RPMI8226 (cell line): ENCODE measurements around the gene LCE7A.

ENCODE experiments used
- DNase-seq: peaks from one replicate; pipeline ENCODE4 v3.0.0-alpha.2; 2015

LCE7A gene

DNA sequence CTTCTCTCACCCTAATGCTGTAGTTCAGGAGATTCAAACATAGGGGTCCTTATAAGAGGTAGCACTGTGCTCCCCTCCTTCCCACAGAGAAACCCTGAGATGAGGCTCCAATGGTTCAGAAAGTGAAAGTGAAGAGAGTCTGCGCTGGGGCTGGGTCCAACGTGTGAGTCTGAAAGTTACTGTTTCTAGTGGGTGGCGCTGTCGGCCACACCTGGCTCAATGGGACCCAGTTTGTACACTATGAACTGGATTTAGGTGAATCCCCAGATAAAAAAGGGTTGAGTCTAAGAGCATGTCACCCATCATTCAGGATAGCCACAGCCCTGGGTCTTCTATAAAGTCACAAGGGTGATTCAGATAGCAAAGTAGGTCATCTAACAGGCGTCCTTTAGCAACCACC, 21.1 kb downstream of the LCE7A start:
- peak; percentile 11 for DNase-seq

DNA sequence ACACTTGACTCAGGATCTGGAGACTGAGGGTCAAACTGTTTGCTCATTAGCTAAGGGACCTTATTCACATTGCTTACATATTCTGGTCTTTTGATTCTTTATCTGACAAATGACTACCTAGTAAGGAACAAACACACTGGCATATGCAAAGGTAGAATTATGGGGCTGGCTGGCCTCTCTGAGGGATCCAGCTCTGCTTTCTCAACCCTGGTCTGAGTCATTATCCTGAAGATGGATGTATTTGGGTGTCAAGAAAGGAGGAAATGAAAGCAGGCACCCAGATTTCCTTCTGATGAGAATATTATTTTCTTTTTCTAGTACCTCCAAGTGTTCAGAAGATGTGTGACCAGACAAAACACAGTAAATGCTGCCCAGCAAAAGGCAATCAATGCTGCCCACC, 24.3 kb downstream of the LCE7A start:
- DNase-seq = no peak

DNA sequence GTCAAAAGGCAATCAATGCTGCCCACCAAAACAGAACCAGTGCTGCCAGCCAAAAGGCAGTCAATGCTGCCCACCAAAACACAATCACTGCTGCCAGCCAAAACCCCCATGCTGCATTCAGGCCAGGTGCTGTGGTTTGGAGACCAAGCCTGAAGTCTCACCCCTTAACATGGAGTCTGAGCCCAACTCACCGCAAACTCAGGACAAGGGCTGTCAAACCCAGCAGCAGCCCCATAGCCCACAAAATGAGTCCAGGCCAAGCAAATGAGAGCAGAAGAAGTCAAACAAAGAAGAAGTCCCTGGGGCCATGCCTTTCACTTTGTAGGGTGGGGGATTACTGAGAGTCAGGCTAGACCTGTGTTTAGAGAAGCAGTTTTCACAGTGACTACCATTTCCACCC, 24.7 kb downstream of the LCE7A start:
- no peak for DNase-seq

DNA sequence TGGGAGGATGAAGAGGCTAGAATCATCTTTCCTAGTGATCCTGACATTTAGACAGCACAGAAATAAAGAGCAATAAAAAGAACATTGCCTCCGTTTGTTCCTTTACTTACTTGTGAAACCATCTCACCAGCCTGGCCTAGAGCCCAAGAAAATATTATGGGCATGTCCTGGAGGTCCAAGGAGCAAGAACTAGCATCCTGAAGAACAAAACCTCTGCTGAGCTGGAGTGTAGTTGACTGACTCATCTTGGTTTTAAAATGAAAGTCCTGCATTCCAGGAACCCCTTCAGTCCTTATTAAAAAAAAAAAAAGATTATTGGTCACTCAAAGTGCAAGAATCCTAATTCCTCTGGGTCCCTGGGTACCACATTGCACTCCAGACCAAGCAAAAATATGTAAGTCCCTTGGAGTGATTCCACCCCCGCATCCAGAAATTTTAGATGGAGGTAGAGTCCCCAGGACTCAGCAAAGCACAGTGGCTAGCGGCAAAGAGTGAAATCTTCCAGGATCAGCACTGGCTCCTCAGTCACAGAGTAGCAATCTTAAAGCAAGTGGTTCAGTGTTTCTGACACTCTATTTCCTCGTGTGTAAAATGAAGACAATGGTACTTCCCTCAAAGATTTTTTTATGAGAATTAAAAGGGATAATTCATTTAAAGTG, 25.3 kb downstream of the LCE7A start:
- DNase-seq = no peak

DNA sequence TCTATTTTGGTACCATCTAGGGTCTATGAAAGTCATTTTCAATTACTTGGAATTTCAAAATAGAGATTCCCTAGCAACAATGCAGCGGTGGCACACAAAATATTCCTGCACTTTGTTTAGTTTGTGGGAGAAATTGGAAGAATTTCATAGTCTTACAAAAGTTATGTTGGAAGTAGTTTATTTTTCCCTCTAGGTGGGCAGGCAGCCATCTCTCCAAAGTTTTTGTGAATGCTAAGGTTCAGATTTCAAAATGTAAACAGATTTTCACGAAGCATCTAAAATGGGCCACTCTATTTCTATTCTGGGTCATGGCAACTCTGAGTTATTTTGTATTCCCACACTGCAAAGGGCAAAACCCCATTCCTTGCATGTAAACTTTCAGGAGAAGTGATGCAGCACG, 26.3 kb downstream of the LCE7A start:
- DNase-seq = no peak

DNA sequence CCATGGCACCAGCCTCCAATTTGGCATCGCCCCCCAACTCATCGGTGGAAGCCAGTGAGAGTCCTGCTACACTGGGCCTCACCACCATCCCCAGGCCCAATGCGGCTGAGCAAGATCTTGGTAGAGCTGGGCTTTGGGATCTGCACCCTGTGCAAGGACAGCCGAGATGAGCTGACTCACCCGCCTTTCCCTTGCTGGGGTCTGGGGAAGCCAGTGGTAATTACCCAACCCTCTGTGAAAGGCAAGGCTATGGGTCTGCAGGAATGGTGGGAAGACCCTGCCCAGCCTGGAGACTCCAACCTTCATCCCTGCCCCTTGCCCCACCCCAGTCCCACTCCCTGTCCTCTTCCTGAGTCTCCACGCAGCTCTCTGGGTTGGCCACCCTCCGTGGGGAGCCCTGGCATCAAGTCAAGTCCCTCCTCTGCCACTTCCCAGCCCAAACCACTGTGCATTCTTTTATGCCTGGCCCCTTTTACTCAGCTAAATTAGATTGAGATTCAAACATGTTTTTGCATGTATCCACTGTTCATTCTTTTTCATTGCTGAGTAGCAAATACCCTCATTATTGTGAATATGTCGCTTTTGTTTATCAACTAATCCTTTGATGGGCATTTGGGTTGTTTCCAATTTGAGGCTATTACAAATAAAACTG, 27.1 kb downstream of the LCE7A start:
- no peak for DNase-seq

DNA sequence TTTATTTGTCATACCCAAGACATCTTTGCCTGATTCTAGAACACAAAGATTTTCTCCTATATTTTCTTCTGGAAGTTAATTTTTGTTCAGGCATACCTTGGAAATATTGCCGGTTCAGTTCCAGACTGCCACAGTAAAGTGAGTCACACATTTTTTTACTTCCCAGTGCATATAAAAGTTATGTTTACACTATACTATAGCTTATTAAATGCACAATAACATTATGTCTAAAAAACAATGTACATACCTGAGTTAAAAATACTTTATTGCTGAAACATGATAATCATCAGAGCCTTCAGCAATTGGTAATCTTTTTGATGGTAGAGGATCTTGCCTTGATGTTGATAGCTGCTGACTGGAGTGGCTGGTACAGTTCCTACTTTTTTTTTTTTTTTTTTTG, 28.3 kb downstream of the LCE7A start:
- DNase-seq = no peak

DNA sequence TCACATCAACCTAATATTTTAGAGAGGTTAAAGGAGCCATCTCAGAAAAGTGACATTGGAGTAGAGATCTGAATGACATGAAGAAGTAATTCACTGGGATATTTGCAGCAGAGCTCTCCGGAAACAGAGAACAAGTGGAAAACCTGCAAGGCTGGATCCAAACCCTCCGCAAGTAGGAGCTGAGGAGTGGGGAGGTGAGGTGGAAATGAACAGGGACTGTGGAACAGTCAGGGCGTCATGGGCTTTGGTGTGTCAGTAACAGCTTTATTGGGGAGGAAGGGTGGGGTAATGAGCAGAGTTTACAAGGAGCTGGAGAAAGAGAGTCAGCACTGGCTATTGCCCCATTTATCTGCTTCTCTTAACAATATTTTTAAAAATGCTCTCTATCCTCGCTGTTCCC, 39.2 kb downstream of the LCE7A start:
- no peak for DNase-seq

DNA sequence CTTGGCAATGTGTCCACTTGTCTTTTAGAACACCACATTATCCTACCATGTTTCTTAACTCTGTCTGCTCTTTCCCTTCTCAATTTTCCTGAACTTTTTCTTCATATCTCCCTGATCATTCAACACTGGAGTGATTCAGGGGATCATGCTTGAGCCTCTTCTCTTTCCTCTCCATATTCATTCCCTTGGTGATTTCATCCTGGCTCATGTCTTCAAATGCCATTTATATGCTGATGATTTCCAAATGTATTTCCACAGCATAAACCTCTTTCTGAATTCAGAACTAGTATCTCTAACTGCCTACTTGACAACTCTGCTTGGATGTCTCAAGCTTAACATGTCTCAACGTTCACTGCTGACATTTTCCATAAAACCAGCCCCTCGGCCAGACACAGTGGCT, 40.1 kb downstream of the LCE7A start:
- no peak for DNase-seq

DNA sequence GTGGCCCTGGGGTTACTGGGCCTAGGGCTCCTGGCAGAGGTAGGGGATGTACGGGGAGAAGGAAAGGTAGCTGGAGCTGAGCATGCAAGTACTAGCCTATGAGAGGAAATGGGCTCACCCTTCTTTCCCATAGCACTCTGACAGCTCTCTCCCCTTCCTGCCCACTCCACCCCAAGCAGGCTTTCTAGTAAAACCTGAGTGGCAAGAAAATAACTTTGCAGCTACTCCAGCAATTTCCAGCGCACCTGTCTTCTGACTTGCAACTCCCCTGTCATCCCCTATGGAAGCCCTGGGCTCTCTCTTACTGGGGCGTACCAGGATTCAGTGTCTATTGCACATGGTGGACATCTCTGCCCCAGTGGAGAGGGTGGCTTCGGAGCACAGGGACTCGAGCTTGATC, 41.8 kb downstream of the LCE7A start:
- DNase-seq = no peak

DNA sequence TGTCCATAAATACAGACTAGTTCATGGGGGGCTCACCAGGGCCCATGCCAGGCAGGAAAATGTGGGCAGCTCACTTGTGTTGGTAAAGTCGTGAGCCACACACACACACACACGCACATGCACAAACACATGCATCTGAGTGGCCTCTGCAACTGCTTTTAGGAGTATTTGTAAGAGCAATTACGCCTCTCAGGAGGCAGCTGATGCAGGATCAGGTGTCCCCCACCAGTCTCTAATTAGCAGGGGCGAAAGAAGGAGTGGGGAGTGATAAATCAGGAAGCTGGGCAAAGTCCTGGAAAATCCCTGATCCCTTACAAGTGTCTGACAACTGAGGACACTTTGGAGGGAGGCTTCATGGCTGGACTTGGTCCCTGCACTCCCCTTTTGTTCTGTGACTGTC, 42.8 kb downstream of the LCE7A start:
- DNase-seq = no peak

DNA sequence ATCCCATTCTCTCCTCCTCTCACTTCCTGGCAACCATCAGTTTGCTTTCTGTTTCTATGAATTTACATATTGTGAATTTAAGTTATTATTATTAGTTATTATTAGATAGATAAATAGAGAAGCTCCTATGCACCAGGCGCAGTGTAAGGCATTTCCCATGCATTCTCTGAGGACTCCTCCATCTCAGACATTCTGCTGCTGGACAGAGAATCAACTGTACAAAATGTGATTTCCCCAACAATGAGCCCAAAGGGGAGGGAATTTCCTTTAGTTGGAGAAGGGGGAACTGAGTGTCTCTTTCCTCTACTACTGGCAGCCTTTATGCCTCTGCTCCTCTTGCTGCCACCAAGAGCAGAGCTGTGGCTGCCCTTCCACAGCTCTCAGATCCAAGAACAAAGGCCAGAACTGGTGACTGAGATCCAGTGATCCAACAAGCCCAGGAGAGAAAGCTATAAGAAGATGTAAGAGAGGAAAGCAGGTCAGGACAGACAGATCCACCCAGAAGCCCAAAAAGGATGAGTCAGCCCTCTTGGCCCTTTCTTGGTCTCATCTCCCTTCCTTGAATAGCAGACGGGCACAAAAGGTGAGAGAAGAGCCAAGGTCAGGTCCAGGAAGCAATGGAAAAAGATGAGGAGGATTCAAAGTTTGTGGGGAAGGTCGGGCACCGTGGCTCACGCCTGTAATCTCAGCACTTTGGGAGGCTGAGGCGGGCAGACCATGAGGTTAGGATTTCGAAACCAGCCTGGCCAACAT, 45.1 kb downstream of the LCE7A start:
- DNase-seq = no peak

DNA sequence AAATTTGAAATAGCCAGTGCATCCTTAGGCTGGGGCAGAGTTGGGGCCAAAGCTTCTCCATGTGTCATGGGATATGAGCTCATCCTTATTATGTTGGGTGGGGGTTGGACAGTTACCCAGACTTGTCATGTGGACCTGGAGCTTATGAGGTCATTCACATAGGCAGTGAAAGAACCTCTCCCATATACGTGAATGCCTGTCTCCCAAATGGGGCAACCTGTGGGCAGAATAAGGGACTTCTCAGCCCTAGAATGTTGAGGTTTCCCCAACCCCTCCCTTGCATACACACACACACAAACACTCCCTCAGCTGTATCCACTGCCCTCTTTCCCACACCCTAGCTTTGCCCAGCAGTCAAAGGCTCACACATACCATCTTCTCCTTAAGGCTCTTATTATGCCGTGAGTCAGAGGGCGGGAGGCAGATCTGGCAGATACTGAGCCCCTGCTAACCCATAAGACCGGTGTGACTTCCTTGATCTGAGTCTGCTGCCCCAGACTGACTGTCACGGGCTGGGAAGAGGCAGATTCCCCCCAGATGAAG, 46.3 kb downstream of the LCE7A start:
- no peak for DNase-seq

DNA sequence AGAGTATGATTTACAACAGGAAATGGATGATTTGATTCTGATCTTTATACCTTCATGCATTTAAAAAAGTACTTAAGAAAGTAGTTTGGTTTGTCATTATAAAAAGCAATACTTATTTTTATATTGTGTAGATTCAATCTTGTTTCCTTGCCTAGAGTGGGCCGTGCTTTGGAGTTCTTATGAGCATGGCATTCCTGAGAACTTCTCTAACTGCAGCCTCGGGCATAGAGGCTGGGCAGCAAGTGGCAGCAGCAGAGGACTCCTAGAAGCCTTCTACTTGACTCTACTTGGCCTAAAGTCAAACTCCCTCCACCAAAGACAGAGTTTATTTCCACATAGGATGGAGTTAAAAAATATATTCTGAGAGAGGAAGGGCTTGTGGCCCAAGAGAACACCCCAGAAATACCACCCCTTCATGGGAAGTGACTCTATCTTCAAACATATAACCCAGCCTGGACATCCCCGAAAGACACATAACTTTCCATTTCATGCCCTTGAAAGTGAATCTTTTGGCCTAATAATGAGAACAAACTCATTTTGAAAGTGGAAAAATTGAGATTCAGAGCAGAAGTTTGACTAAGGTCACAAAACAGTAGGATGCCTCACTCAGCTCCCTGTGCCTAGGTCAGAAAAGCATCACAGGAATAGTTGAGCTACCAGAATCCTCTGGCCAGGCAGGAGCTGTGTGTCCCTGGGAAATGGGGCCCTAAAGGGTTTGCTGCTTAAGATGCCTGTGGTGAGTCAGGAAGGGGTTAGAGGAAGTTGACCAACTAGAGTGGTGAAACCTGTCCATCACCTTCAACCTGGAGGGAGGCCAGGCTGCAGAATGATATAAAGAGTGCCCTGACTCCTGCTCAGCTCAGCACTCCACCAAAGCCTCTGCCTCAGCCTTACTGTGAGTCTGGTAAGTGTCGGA, 48.1 kb downstream of the LCE7A start, which contains the start of gene IVL:
Gene IVL (plus strand): TSS at position 861 of the 916 bp plus-strand sequence. CDS start 1,252 bp downstream, outside the sequence.
- no peak for DNase-seq

DNA sequence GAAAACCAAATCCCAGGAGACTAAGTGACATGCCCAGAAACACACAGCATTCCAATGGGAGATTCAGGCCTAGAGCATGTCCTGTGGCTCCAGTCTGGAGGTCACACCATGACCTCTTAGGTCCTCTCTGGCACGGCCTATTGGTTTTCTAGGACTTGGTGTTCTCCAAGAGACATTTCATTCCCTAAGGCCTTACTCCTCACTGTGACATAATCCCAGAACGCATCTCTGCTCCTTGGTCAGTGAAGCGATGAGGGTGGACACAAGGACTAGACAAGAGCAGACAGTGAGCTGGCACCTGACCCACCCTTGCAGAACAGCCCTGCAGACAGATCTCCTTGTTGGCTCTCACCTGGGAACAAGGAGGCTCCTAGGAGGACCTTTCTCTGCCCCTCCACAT, 49.4 kb downstream of the LCE7A start:
- no peak for DNase-seq
